Measurements from ENCODE around the gene INAVA.

Gene INAVA

DNA sequence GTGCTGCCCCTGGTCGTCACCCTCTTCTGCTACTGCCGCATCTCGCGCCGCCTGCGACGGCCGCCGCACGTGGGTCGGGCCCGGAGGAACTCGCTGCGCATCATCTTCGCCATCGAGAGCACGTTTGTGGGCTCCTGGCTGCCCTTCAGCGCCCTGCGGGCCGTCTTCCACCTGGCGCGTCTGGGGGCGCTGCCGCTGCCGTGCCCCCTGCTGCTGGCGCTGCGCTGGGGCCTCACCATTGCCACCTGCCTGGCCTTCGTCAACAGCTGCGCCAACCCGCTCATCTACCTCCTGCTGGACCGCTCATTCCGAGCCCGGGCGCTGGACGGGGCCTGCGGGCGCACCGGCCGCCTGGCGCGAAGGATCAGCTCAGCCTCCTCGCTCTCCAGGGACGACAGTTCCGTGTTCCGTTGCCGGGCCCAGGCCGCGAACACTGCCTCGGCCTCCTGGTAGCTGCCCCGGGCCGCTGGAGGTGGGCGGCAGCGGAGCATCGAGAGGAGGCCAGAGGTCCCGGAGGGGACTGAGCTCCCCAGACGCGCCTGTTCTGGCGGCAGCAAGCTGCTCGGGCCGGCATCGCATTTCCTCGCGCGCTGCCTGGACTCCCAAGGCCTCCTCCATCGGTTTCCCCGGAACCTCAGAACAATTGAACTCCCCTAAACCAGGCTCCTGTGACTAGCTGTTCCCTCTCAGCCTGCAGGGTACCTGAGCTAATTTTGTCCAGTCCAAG lies 20.9 kb upstream of the INAVA start:
- POLR2A ChIA-PET: no interaction called here
- DNase-seq (ENCODE audit: extremely low spot score): peak; percentile 13
- CTCF ChIA-PET: interaction anchor here (0.8 to 1.5 kb wide), 3 partner anchors 14 to 34 kb away, joined by 3 to 8 read pairs (median 3); no protein-coding TSS in a partner anchor
- TF ChIP-seq, protein P1, sequence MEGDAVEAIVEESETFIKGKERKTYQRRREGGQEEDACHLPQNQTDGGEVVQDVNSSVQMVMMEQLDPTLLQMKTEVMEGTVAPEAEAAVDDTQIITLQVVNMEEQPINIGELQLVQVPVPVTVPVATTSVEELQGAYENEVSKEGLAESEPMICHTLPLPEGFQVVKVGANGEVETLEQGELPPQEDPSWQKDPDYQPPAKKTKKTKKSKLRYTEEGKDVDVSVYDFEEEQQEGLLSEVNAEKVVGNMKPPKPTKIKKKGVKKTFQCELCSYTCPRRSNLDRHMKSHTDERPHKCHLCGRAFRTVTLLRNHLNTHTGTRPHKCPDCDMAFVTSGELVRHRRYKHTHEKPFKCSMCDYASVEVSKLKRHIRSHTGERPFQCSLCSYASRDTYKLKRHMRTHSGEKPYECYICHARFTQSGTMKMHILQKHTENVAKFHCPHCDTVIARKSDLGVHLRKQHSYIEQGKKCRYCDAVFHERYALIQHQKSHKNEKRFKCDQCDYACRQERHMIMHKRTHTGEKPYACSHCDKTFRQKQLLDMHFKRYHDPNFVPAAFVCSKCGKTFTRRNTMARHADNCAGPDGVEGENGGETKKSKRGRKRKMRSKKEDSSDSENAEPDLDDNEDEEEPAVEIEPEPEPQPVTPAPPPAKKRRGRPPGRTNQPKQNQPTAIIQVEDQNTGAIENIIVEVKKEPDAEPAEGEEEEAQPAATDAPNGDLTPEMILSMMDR (IDR thresholded peaks at IDR 0.05; ENCODE audit: control extremely low read depth, extremely low read depth, low read depth, missing control alignments): no peak

GRCh38 chr1:200874694-200875093 lies 20.0 kb upstream of the INAVA start:
- TF ChIP-seq, protein P1 (IDR thresholded peaks at IDR 0.05; ENCODE audit: control extremely low read depth, extremely low read depth, low read depth, missing control alignments): no peak
- ChIA-PET POLR2A (no interaction called here), CTCF (interaction anchor here (0.8 to 1.3 kb wide), 2 partner anchors 14 to 33 kb away, joined by 3 read pairs; no protein-coding TSS in a partner anchor)
- no peak for DNase-seq (ENCODE audit: extremely low spot score)

GRCh38 chr1:200875416-200875815 lies 19.3 kb upstream of the INAVA start:
- TF ChIP-seq, protein P1 (IDR thresholded peaks at IDR 0.05; ENCODE audit: control extremely low read depth, extremely low read depth, low read depth, missing control alignments): no peak
- ChIA-PET CTCF (interaction anchor here (1.2 to 5.7 kb wide), 2 partner anchors 14 to 96 kb away, joined by 4 to 63 read pairs; no protein-coding TSS in a partner anchor), POLR2A (no interaction called here)
- DNase-seq (ENCODE audit: extremely low spot score): no peak

DNA sequence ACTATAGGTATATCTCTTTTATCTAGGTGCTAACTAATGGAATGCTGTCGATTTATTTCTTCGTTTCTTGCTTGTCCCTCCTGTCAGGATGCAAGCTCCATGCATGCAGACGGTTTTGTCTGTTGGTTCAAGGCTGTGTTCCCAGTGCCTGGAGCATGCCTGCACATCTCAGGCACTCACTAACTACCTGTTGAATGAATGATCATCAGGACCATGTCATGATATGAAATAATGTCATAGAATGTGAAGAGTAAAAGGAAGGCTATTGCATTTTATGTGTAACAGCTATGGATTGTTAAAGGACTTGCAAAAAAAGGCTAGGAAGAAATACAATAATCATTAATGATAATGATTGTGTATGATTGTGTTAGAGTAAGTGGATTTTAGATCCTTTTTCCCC lies 17.7 kb upstream of the INAVA start:
- ChIA-PET CTCF (interaction anchor here (1.2 to 5.7 kb wide), 8 partner anchors 9 to 255 kb away, joined by 3 to 63 read pairs (median 8); partner anchors contain the start of gene INAVA), POLR2A (interaction anchor here (0.5 to 1.4 kb wide), 4 partner anchors 10 to 400 kb away, joined by 3 to 4 read pairs (median 3); no protein-coding TSS in a partner anchor)
- no peak for DNase-seq (ENCODE audit: extremely low spot score)
- TF ChIP-seq, protein P1 (IDR thresholded peaks at IDR 0.05; ENCODE audit: control extremely low read depth, extremely low read depth, low read depth, missing control alignments): no peak

DNA sequence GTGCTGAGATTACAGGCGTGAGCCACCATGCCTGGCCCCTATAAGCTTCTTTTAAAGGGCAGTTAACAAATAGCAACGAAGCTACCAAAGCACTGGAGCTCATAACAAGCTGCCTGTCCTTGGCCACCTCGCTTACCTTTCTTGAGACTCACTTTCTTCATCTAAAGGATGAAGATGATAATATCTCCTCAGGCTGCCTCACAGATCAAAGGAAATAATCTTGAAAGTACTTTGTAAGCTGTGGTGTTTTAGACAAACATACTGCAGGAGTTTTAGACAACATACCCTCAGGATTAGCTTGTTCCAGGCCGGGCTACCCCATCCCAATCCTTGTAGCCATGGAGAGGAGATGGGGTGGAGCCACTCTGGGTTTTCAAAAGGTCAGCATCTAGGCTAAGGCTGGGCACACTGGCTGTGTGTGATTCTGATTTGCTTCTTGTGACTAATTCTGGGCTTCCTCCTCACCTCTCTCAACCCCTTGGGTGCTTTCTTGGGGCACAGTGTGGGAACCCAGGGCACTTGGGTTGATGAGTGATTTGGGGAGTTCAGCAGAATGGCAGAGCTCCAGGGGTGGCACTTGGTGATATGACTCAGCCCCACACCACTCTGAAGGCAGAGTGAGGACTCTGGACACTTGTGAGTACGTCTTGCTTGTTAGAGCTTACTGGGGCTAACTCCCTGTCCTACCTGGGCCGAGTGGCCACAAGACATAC lies 16.7 kb upstream of the INAVA start:
- ChIA-PET POLR2A (interaction anchor here (0.8 to 1.4 kb wide), 2 partner anchors 11 kb away, joined by 3 to 4 read pairs; no protein-coding TSS in a partner anchor), CTCF (interaction anchor here (1.2 to 5.7 kb wide), 8 partner anchors 10 to 256 kb away, joined by 3 to 63 read pairs (median 8); partner anchors contain the start of gene INAVA)
- DNase-seq (ENCODE audit: extremely low spot score): peak; percentile 16
- TF ChIP-seq, protein P1 (IDR thresholded peaks at IDR 0.05; ENCODE audit: control extremely low read depth, extremely low read depth, low read depth, missing control alignments): no peak

- POLR2A ChIA-PET: interaction anchor here (0.7 kb wide), 1 partner anchor 130 kb away, joined by 3 read pairs; no protein-coding TSS in a partner anchor
- TF ChIP-seq, protein P1 (IDR thresholded peaks at IDR 0.05; ENCODE audit: control extremely low read depth, extremely low read depth, low read depth, missing control alignments): no peak
- CTCF ChIA-PET: interaction anchor here (1.3 to 5.7 kb wide), 6 partner anchors 9 to 92 kb away, joined by 4 to 63 read pairs (median 8); partner anchors contain the start of gene INAVA
- peak; percentile 37 for DNase-seq (ENCODE audit: extremely low spot score)
Observed at GRCh38 chr1:200880212-200880611, 14.5 kb upstream of the INAVA start.
